BLaER1 (cell line): ENCODE measurements around the gene SDS.

ENCODE experiments used
- H3K27ac ChIP-seq: shearing (Covaris generic); formaldehyde crosslinking; 2 replicates; pipeline ENCODE4 v1.8.1; 2022
- H3K27me3 ChIP-seq: shearing (Covaris generic); formaldehyde crosslinking; 2 replicates; pipeline ENCODE4 v1.8.1; 2022
- H3K36me3 ChIP-seq: shearing (Covaris generic); formaldehyde crosslinking; 2 replicates; pipeline ENCODE4 v1.8.1; 2022
- H3K4me1 ChIP-seq: shearing (Covaris generic); formaldehyde crosslinking; 2 replicates; pipeline ENCODE4 v1.8.1; 2022
- H3K4me2 ChIP-seq: shearing (Covaris generic); formaldehyde crosslinking; 2 replicates; pipeline ENCODE4 v1.8.1; 2022
- H3K4me3 ChIP-seq: shearing (Covaris generic); formaldehyde crosslinking; 2 replicates; pipeline ENCODE4 v1.8.1; 2022
- H3K9ac ChIP-seq: shearing (Covaris generic); formaldehyde crosslinking; 2 replicates; pipeline ENCODE4 v1.8.1; 2022
- H3K9me3 ChIP-seq: shearing (Covaris generic); formaldehyde crosslinking; 2 replicates; pipeline ENCODE4 v1.8.1; 2022
- H4K20me1 ChIP-seq: shearing (Covaris generic); formaldehyde crosslinking; 2 replicates; pipeline ENCODE4 v1.8.1; 2022
- Cebpa-rat ChIP-seq: shearing (Covaris generic); IDR thresholded peaks from 2 replicates; pipeline ENCODE4 v1.8.1; 2022

SDS gene

GRCh38 chr12:113401066-113402000 is 2.4 kb downstream of the SDS start:
- no peaks in the 10 kb centered on the region for H3K36me3 ChIP-seq

DNA sequence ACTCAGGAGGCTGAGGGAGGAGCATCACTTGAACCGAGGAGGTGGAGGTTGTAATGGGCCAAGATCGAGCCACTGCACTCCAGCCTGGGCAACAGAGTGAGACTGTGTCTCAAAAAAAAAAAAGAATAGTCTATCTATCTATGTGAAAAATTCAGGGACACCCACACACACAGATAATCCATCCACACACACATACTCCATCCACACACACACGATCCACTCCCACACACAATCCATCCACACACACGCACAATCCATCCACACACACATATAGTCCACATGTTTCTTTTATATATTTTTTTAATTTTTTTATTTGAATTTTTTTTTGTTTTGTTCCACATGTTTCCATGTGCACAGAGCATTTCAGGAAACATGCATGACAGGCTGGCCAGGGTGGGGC is 3.3 kb downstream of the SDS start:
- no peaks in the 10 kb centered on the region for H4K20me1 ChIP-seq
- no peaks in the 10 kb centered on the region for H3K9me3 ChIP-seq
- peaks cover 29% of the 10 kb centered on the region for H3K4me1 ChIP-seq
- TF ChIP-seq Cebpa-rat: no peak
- H3K36me3 ChIP-seq: no peaks in the 10 kb centered on the region
- no peak overlapping the region for H3K4me3 ChIP-seq
- no peak overlapping the region for H3K4me2 ChIP-seq
- H3K27ac ChIP-seq: no peak overlapping the region
- no peaks in the 10 kb centered on the region for H3K27me3 ChIP-seq
- no peak overlapping the region for H3K9ac ChIP-seq

More at GRCh38 chr12:113401066-113402000, 2.4 kb downstream of the SDS start:
- H3K9ac ChIP-seq: no peak overlapping the region
- no peak overlapping the region for H3K4me2 ChIP-seq
- H3K9me3 ChIP-seq: no peaks in the 10 kb centered on the region
- H3K27me3 ChIP-seq: no peaks in the 10 kb centered on the region
- no peak overlapping the region for H3K4me3 ChIP-seq
- no peak overlapping the region for H3K27ac ChIP-seq
- TF ChIP-seq Cebpa-rat: no peak
- peaks cover 29% of the 10 kb centered on the region for H3K4me1 ChIP-seq
- no peaks in the 10 kb centered on the region for H4K20me1 ChIP-seq

DNA sequence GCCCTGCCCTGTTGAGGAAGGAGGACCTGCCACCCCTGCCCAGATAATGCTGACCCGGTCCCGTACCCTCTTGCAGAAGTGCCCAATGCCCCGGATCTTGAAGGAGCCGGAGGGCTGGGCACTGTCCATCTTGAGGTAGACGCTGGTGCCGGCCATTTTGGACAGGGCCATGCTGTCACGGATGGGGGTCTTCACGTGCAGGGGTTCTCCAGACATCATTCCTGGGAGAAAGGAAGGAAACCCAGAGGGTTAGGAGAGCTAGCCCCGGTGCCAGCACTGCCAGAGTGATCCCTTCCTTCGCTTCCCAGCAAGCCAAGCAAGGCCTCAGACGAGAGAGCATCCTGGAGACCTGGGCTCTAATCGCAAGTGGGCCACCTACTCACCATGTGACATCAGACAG is 4.2 kb downstream of the SDS start:
- Histone ChIP-seq H4K20me1 (no peaks in the 10 kb centered on the region), H3K4me3 (no peak overlapping the region), H3K27ac (no peak overlapping the region), H3K27me3 (no peaks in the 10 kb centered on the region), H3K4me2 (no peak overlapping the region), H3K36me3 (no peaks in the 10 kb centered on the region), H3K9me3 (no peaks in the 10 kb centered on the region), H3K9ac (no peak overlapping the region), H3K4me1 (peaks cover 29% of the 10 kb centered on the region)
- TF ChIP-seq Cebpa-rat: no peak

GRCh38 chr12:113398346-113399290 is 5.1 kb downstream of the SDS start:
- H3K27me3 ChIP-seq: no peaks in the 10 kb centered on the region
- TF ChIP-seq Cebpa-rat: no peak
- H3K9ac ChIP-seq: no peak overlapping the region

GRCh38 chr12:113397497-113398197 is 6.0 kb downstream of the SDS start:
- Histone ChIP-seq H3K4me2 (peak overlapping the region; percentile 68), H4K20me1 (no peaks in the 10 kb centered on the region), H3K9ac (no peak overlapping the region), H3K4me3 (no peak overlapping the region), H3K27ac (no peak overlapping the region), H3K36me3 (no peaks in the 10 kb centered on the region), H3K9me3 (no peaks in the 10 kb centered on the region), H3K4me1 (peaks cover 17% of the 10 kb centered on the region), H3K27me3 (no peaks in the 10 kb centered on the region)
- no peak for TF ChIP-seq Cebpa-rat

More at GRCh38 chr12:113398346-113399290, 5.1 kb downstream of the SDS start:
- peaks cover 24% of the 10 kb centered on the region for H3K4me1 ChIP-seq
- H3K4me2 ChIP-seq: no peak overlapping the region
- no peak overlapping the region for H3K4me3 ChIP-seq
- no peaks in the 10 kb centered on the region for H4K20me1 ChIP-seq
- no peak overlapping the region for H3K27ac ChIP-seq
- H3K36me3 ChIP-seq: no peaks in the 10 kb centered on the region
- H3K9me3 ChIP-seq: no peaks in the 10 kb centered on the region

DNA sequence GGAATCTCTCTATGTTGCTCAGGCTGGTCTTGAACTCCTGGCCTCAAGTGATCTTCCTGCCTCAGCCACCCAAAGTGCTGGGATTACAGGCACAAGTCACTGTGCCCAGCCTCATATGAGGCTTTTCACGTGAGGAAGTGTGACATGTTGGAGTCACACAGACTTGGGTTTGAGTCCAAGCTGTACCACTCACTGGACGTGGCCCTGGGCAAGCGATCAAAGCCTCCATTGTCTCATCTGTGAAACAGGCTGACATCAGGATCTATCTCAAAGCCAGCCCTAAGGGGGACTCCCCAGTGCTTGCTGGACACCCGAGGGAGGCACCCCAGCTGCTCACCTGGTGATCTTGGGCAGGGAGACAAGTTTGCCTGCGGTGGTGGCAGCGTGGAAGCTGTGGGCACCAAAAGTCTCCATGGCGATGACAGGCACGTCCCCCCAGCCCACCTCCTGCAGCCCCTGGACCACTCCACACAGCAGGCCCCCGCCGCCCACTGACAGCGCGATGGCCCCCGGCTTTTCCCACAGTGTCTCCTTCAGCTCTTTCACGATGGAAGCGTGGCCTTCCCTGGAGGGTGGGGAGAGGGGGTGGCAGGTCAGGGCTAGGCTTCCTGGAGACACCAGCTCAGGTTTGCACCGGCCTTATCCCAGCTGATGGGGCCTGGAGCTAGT is 6.7 kb downstream of the SDS start:
- H3K36me3 ChIP-seq: no peaks in the 10 kb centered on the region
- H4K20me1 ChIP-seq: no peaks in the 10 kb centered on the region
- no peak overlapping the region for H3K4me3 ChIP-seq
- H3K4me1 ChIP-seq: peaks cover 17% of the 10 kb centered on the region
- H3K27ac ChIP-seq: no peak overlapping the region
- H3K9ac ChIP-seq: no peak overlapping the region
- TF ChIP-seq Cebpa-rat: no peak
- peak overlapping the region; percentile 68 for H3K4me2 ChIP-seq
- no peaks in the 10 kb centered on the region for H3K9me3 ChIP-seq
- H3K27me3 ChIP-seq: no peaks in the 10 kb centered on the region

DNA sequence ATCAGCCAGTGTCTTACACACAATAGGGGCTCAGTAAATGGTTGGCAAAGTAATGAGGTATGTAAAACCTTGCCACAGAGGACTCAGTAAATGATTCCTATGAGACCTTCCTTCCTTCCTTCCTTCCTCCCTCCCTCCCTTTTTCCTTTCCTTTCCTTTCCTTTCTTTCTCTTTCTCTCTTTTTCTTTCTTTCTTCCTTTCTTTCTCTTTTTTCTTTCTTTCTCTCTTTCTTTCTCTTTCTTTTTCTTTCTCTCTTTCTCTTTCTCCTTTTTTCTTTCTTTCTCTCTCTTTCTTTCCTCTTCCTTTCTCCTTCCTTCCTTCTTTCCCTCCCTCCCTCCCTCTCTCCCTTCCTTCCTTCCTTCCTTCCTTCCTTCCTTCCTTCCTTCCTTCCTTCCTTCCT is 7.5 kb downstream of the SDS start:
- H3K27ac ChIP-seq: no peak overlapping the region
- H3K36me3 ChIP-seq: peaks cover under 1% of the 10 kb centered on the region; the same call in 1 of the 2 replicates
- no peaks in the 10 kb centered on the region for H3K9me3 ChIP-seq
- H3K9ac ChIP-seq: no peak overlapping the region
- H3K4me1 ChIP-seq: peaks cover 17% of the 10 kb centered on the region
- H3K4me3 ChIP-seq: no peak overlapping the region
- H4K20me1 ChIP-seq: no peaks in the 10 kb centered on the region
- H3K27me3 ChIP-seq: no peaks in the 10 kb centered on the region
- TF ChIP-seq Cebpa-rat: no peak
- H3K4me2 ChIP-seq: no peak overlapping the region

GRCh38 chr12:113395119-113395518 is 8.6 kb downstream of the SDS start:
- H3K4me1 ChIP-seq: peaks cover 17% of the 10 kb centered on the region
- H3K27ac ChIP-seq: no peak overlapping the region
- no peaks in the 10 kb centered on the region for H3K9me3 ChIP-seq
- no peaks in the 10 kb centered on the region for H3K27me3 ChIP-seq
- no peak overlapping the region for H3K4me3 ChIP-seq
- no peaks in the 10 kb centered on the region for H4K20me1 ChIP-seq
- TF ChIP-seq Cebpa-rat: no peak
- no peak overlapping the region for H3K9ac ChIP-seq
- H3K4me2 ChIP-seq: no peak overlapping the region
- peaks cover 4% of the 10 kb centered on the region; the same call in 1 of the 2 replicates for H3K36me3 ChIP-seq

DNA sequence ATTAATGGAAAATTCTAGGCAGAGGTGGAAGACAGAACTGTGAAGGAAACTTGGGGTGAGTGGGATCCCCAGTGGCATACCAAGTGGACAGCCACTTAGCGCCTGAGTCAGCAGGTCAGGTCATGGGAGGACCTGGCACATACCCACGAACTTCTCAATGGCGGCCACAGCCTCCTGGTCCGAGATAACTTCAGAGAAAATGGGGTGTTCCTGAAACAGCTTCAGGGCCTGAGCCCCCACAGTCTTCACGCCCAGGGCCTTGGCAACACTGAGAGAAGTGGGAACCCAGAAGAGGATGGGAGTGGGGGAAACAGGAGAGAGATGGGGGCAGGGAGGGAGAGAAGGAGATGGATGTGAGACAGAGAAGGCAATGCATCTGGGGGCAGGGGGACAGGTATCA is 9.9 kb downstream of the SDS start:
- H4K20me1 ChIP-seq: no peaks in the 10 kb centered on the region
- no peak overlapping the region for H3K4me3 ChIP-seq
- peaks cover 4% of the 10 kb centered on the region; the same call in 1 of the 2 replicates for H3K36me3 ChIP-seq
- H3K9me3 ChIP-seq: no peaks in the 10 kb centered on the region
- no peak for TF ChIP-seq Cebpa-rat
- peaks cover 17% of the 10 kb centered on the region for H3K4me1 ChIP-seq
- no peak overlapping the region for H3K27ac ChIP-seq
- H3K4me2 ChIP-seq: no peak overlapping the region
- no peaks in the 10 kb centered on the region for H3K27me3 ChIP-seq
- H3K9ac ChIP-seq: no peak overlapping the region
